Upper lobe of left lung (tissue), 4 donors: ENCODE data around the gene UTS2B.

Experiments
- CTCF ChIP-seq, 6 experiments: fragments of 450-650 bp in 4 of 6; fragments of 200-600 bp in 2 of 6; sonication (generic) in 2 of 6; IDR thresholded peaks; one replicate each; pipeline ENCODE4 v1.5.1; 2016 to 2019; ENCODE audit warnings: antibody characterized with exemption in 6 of 6
- POLR2A ChIP-seq, 4 donors: fragments of 450-650 bp; IDR thresholded peaks; one replicate each; pipeline ENCODE4 v1.5.1; 2016 to 2017; ENCODE audit warnings: antibody characterized with exemption in 4 of 4, mild to moderate bottlenecking in 2 of 4
- POLR2AphosphoS5 ChIP-seq, 2 donors: sonication (generic); formaldehyde crosslinking; IDR thresholded peaks; one replicate each; pipeline ENCODE4 v1.5.1; 2017; ENCODE audit warnings: antibody characterized with exemption in 2 of 2

GRCh38 chr3:191362037-191362436, 31.7 kb upstream of the UTS2B start:
- TF ChIP-seq CTCF (IDR thresholded peaks at IDR 0.05) (no peak), POLR2AphosphoS5 (IDR thresholded peaks at IDR 0.05) (peak in 1 of 2 donors; percentile 43), POLR2A (IDR thresholded peaks at IDR 0.05) (no peak)
